Fibroblast of mammary gland (primary cell): ENCODE data around the gene GPT2.

Experiments
- DNase-seq: peaks from one replicate; pipeline ENCODE4 v3.0.0-alpha.2; 2010; ENCODE audit warnings: low read depth
- H3K4me3 ChIP-seq: 2 replicates; pipeline ENCODE4 v1.5.1; 2011; ENCODE audit warnings: low read depth, mild to moderate bottlenecking, low read length, moderate library complexity; ENCODE audit not compliant: control insufficient read depth
- TF ChIP-seq, protein P1 (sequence below): conservative IDR thresholded peaks from 2 replicates; pipeline ENCODE4 v1.5.1; 2011; ENCODE audit warnings: low read depth, low read length, inconsistent platforms; ENCODE audit not compliant: control insufficient read depth, insufficient read depth

The GPT2 gene

DNA sequence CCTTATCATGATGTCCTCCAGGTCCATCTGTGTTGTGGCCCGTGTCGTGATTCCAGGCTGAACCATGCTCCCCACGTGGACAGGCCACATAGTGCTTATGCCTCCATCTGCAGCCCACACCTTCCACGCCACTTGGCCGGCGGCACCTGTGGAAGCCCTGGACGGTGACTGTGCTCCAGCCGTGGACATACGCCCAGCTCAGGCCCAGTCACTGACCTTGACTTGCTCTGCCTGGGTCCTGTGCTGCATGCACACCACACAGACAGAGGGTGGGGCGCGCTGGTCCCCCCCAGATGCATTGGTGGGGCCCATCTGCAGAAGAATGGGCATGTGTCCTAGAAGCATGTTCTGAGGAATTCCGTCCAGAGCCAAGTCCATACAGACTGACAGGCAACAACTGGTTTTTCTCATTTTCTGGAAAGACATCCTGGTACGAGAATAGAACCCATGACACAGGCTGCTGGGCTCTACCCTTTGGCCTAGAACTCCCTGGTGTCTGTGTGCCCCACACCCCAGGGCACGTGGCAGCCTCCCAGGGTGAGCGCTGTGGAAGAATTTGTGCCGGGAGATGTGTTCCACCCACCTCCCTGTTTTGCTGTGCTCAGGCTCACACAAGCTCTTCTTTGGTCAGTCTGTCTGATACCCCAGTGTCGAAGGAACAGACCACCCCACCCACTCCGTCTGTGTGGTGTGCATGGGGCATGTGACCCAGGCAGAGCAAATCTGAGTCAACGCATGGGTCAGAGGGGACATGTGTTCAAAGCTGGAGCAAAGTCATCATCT, 39.5 kb downstream of the GPT2 start:
- H3K4me3 ChIP-seq: no peak overlapping the region
- DNase-seq: peak; percentile 56
- TF ChIP-seq, protein P1, sequence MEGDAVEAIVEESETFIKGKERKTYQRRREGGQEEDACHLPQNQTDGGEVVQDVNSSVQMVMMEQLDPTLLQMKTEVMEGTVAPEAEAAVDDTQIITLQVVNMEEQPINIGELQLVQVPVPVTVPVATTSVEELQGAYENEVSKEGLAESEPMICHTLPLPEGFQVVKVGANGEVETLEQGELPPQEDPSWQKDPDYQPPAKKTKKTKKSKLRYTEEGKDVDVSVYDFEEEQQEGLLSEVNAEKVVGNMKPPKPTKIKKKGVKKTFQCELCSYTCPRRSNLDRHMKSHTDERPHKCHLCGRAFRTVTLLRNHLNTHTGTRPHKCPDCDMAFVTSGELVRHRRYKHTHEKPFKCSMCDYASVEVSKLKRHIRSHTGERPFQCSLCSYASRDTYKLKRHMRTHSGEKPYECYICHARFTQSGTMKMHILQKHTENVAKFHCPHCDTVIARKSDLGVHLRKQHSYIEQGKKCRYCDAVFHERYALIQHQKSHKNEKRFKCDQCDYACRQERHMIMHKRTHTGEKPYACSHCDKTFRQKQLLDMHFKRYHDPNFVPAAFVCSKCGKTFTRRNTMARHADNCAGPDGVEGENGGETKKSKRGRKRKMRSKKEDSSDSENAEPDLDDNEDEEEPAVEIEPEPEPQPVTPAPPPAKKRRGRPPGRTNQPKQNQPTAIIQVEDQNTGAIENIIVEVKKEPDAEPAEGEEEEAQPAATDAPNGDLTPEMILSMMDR: no peak

DNA sequence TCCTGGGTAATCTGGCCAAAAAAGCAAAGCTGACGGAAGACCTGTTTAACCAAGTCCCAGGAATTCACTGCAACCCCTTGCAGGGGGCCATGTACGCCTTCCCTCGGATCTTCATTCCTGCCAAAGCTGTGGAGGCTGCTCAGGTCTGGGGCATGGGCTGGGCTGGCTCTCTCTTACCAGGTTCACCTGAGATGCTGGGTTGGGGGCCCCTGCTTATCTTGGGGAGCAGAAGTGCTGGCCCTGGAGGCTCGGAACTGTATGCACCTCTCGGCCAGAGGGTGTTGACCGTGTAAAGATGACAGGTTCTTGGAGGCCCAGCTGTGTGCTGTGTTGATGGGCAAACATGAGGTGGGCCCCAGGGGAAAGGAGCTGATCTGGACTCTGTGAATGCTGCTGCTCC, 40.2 kb downstream of the GPT2 start:
- TF ChIP-seq, protein P1: no peak
- H3K4me3 ChIP-seq: no peak overlapping the region
- no peak for DNase-seq

DNA sequence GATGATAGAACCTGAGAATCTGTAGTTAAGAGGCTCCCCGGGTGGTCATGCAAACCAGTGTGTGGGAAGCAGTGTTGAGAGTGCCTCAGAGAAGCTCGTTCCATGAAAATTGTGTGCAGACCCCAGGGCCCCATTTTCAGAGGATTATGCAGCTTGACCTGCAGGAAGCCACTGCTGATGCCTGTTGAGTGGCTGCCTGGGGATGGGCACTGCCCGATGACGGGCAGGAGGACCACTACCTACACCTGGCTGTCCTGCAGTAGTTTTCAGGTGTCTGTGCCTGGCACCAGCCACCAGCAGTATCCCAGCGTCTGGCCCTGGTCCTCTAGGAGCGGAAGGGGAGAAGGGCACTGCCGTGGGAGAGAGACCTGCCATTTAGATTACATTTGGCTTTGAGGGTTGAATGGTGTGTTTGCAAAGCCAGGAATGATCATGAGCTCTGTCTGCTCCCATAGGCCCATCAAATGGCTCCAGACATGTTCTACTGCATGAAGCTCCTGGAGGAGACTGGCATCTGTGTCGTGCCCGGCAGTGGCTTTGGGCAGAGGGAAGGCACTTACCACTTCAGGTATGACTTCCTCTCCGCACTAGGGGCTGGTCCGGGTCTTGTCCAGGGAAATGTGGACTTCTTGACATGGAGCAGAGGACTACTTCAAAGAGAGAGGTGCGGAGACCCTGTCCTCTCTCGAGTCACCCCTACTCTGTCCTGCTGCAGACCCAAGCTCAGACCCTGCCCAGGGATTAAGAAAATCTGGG, 42.5 kb downstream of the GPT2 start:
- H3K4me3 ChIP-seq: no peak overlapping the region
- no peak for DNase-seq
- TF ChIP-seq, protein P1: no peak

DNA sequence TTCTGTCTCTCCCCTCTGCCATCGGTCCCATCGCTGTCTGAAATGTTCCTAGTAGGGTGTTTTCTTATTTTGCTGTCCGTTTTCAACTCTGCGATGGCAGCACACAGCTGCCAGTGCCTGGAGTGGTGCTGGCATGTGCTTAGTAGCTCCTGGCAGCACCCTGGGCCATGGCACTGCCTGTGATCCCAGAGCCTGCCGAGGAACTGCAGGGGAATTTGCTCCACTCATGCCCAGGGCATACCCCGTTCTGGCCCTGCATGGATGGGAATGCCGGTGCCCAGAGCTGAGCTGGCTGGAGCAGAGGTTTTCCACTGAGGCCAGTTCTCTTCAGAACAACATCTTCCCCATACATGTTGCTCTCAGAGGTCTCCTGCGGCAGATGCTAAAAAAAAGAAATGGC, 43.1 kb downstream of the GPT2 start:
- no peak for DNase-seq
- no peak overlapping the region for H3K4me3 ChIP-seq
- TF ChIP-seq, protein P1: no peak

DNA sequence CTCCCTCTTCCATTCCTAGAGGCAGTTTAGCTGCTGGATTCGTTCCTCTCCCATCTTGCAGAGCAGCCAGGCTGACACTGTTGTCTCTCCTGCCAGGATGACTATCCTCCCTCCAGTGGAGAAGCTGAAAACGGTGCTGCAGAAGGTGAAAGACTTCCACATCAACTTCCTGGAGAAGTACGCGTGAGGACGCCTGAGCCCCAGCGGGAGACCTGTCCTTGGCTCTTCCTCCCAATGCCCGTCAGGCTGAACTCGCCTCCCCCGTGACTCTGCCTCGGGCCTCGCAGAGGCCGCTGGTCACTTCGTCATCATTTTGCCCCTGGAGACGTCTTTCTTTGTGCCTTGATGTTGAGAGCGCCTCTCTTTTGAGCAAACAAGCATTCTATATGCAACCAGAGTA, 44.6 kb downstream of the GPT2 start:
- TF ChIP-seq, protein P1: no peak
- H3K4me3 ChIP-seq: no peak overlapping the region
- DNase-seq: no peak

DNA sequence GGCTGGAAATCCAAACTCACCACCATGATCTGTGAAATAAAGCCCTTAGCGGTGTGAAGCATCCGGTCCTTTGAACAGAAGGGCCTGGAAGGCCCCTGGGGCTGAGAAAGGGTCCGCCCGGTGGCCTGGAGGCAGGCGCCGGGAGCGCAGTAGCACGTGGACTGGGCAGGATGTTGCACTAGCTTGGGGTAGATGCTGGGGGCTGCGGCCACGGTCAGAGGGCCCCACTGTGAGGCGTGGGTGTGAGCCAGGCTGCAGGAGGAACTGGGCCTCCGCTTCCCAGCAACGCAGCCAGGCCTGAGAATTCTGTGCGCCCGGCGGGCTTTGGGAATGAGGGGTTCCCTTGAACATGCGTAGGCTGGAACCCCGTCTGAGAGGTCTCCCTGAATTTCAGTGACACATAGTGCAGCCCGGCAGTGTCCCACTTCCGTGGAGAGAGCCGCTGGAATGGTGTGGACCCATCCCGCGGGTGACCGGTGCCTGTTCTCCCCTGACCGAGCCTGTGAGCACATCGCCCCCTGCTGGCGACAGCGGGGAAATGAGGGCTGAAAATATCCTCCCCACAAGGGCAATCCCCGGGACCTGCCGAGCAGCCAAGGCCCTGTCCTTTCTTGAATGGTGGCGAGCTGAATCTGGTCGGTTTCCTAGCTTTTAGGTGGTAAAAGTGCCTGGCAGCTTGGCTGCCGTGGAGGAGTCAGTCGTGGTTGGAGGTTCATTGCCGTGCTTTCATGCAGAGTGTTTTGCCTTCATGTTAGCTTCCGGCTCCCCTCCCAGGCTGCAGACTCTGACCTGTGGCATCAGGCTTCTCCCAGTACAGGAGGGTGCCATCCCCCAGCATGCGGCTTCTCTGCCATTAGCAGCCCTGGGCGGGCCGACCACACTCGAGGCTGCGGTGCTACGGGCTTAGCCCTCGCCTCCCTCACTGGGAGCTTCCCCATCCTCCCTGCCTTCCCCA, 45.5 kb downstream of the GPT2 start:
- DNase-seq: peak; percentile 58
- no peak overlapping the region for H3K4me3 ChIP-seq
- TF ChIP-seq, protein P1: peak; percentile 88
